Measurements from ENCODE around the gene FCHO2. TPM values are rescaled to one million over a fixed set of nuclear protein-coding genes. Genes with fewer than 3 reads are reported as not detected.

FCHO2 gene
- total and polyA plus RNA-seq, 11 donors = 7.0 to 35.3 (median 15.5) TPM

DNA sequence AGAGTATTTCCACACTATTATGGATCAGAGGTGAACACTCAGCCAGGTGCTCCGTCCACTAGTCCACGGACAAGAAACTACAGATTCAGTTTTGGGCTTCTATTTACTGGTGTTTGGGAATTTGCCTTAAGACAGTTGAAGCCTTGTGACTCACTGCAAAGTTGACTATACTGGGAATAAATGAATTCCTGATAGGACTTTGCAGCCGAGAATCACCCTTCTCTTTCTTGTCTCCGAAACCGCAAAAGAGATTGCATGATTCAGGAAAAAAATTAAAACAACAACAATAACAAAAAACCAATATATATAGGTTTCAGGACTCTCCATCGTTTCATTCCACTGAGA, 165.2 kb downstream of the FCHO2 start:
- peaks cover 0 to 58% (median 17%) of the 10 kb centered on the region in 9 donors for H3K27me3 ChIP-seq
- 39 to 61% (median 52%) methylated on average over 6 of the region's 6 CpGs for WGBS, 4 donors
- H3K36me3 ChIP-seq = no peaks in the 10 kb centered on the region
- no peak for ATAC-seq
- H3K9me3 ChIP-seq = peaks cover 0 to 6% (median 0%) of the 10 kb centered on the region in 12 donors
- peak overlapping the region in 6 of 12 donors; percentile 39 to 60 (median 56) for H3K4me3 ChIP-seq
- TF ChIP-seq POLR2A (IDR thresholded peaks at IDR 0.05) (no peak), CTCF (IDR thresholded peaks at IDR 0.05) (no peak)
- H3K4me1 ChIP-seq = peaks cover 0 to 23% (median 5%) of the 10 kb centered on the region in 12 donors
- no peak for DNase-seq
- intact Hi-C loops (cut with DNase I) = no loop called here
- no peak overlapping the region for H3K27ac ChIP-seq

DNA sequence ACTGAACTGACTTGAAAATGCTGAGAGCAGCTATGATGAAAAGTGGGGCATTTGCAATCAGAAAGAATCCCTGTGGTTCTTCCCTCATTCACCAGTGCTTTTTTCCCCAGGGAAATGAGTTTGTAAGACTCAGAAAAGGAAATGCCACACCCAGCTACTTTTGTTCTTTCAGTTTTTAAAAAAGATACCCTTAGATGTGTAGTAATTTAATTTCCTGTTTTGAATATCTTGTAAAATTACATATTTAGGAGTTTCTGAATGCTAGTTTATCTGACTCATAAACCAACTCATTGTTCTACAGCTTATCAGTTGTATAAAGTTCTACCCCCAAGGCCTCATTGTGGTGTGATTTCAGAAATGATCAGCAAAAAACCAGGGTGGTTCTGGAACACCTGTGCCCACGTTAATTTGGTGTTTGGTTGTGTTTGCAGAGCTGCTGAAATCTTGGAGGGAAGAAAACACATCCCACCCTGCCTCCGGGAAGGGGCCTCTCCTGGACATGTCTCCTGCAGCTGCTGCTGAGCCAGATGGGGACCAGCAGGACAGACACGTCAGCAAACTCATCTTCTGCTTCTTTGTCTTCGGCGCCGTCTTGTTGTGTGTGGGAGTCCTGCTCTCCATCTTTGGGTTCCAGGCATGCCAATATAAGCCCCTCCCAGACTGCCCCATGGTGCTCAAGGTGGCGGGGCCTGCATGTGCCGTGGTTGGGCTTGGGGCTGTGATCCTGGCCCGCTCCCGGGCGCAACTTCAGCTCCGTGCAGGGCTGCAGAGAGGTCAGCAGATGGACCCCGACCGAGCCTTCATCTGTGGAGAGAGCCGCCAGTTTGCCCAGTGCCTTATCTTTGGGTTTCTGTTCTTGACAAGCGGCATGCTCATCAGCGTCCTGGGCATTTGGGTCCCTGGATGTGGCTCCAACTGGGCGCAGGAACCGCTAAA, 167.3 kb downstream of the FCHO2 start:
- no peaks in the 10 kb centered on the region for H3K36me3 ChIP-seq
- no peaks in the 10 kb centered on the region for H3K9me3 ChIP-seq
- intact Hi-C loops (cut with DNase I) = no loop called here
- H3K4me1 ChIP-seq = peaks cover 0 to 23% (median 5%) of the 10 kb centered on the region in 12 donors
- H3K27ac ChIP-seq = no peak overlapping the region
- H3K4me3 ChIP-seq = no peak overlapping the region
- no peak for TF ChIP-seq CTCF (IDR thresholded peaks at IDR 0.05)
- no peak for TF ChIP-seq POLR2A (IDR thresholded peaks at IDR 0.05)
- 75 to 89% (median 79%) methylated on average over 17 to 19 of the region's 19 CpGs for WGBS, 4 donors
- ATAC-seq = no peak
- no peak for DNase-seq
- peaks cover 0 to 54% (median 17%) of the 10 kb centered on the region in 9 donors for H3K27me3 ChIP-seq

- no peaks in the 10 kb centered on the region for H3K9me3 ChIP-seq
- peaks cover 0 to 43% (median 10%) of the 10 kb centered on the region in 9 donors for H3K27me3 ChIP-seq
- peaks cover 0 to 15% (median 2%) of the 10 kb centered on the region in 12 donors for H3K4me1 ChIP-seq
- H3K27ac ChIP-seq = no peak overlapping the region
- intact Hi-C loops (cut with DNase I) = no loop called here
- 77 to 89% (median 87%) methylated on average over 4 of the region's 4 CpGs for WGBS, 4 donors
- no peak for DNase-seq
- no peak overlapping the region for H3K4me3 ChIP-seq
- no peak for ATAC-seq
- H3K36me3 ChIP-seq = no peaks in the 10 kb centered on the region
- no peak for TF ChIP-seq CTCF (IDR thresholded peaks at IDR 0.05)
- TF ChIP-seq POLR2A (IDR thresholded peaks at IDR 0.05) = no peak
Measured at GRCh38 chr5:73125289-73125688, 169.4 kb downstream of the FCHO2 start.

GRCh38 chr5:73126381-73126780, 170.5 kb downstream of the FCHO2 start:
- ATAC-seq (no peak), DNase-seq (no peak)
- H3K4me1 ChIP-seq = peaks cover 0 to 10% (median 0%) of the 10 kb centered on the region in 12 donors
- H3K27ac ChIP-seq = no peak overlapping the region
- H3K4me3 ChIP-seq = no peak overlapping the region
- intact Hi-C loops (cut with DNase I) = no loop called here
- no peaks in the 10 kb centered on the region for H3K9me3 ChIP-seq
- H3K27me3 ChIP-seq = peaks cover 0 to 36% (median 8%) of the 10 kb centered on the region in 9 donors
- TF ChIP-seq CTCF (IDR thresholded peaks at IDR 0.05) (no peak), POLR2A (IDR thresholded peaks at IDR 0.05) (no peak)
- H3K36me3 ChIP-seq = no peaks in the 10 kb centered on the region
- WGBS, 4 donors = 78 to 83% (median 81%) methylated on average over 4 of the region's 4 CpGs

All from heart left ventricle (tissue), 16 donors.